ENCODE measurements around the gene BTBD10.

Gene BTBD10

DNA sequence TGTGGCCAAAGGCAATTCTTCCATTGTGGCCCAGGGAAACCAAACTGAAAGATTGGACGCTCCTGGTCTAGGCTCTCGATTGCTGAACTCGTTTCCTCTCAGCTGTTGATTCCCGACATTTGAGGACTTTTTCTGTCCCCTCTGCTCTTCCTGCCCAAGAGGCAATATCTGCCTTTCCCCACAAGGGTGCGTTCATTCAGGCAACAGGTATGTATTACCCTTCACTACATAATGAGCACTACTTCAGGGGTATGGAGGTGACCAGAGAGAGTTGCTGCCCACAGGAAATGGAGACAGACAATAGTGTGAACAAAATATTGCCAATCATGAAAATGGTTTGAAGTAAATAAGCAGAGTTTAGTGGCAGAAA, 24.6 kb upstream of the BTBD10 start:
- H3K27me3 ChIP-seq = no peaks in the 10 kb centered on the region
- intact Hi-C loops (cut with DNase I; ENCODE audit: low total_unique reads) = no loop called here
- no peak for DNase-seq
- no peaks in the 10 kb centered on the region for H3K9me3 ChIP-seq
- H3K36me3 ChIP-seq = no peaks in the 10 kb centered on the region
- H3K27ac ChIP-seq = no peak overlapping the region
- TF ChIP-seq CTCF (IDR thresholded peaks at IDR 0.05) = no peak
- peak overlapping the region in 1 of 2 donors; percentile 10 for H3K4me3 ChIP-seq
- no peaks in the 10 kb centered on the region for H3K4me1 ChIP-seq

DNA sequence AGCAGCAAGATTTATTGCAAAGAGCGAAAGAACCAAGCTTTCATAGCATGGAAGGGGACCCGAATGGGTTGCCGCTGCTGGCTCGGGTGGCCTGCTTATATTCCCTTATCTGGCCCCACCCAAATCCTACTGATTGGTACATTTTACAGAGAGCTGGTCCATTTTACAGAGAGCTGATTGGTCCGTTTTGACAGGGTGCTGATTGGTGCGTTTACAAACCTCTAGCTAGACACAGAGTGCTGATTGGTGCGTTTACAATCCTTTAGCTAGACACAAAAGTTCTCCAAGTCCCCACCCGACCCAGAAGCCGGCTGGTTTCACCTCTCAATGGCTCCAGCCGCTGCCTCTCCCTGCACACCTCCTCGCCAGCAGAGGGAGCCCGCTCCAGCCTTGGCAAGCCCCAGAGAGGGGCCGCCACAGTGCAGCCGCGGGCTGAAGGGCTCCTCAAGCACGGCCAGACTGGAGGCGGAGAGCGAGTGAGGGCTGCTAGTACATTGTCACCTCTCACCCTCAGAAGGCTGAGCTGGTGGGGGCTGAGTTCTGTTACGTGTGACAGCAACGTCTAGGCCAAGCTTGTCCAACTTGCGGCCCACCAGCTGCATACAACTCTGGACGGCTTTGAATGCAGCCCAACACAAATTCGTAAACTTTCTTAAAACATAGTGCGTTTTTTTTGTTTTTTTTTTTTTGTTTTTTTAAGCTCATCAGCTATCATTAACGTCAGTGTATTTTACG, 24.1 kb upstream of the BTBD10 start:
- intact Hi-C loops (cut with DNase I; ENCODE audit: low total_unique reads) = no loop called here
- no peak for DNase-seq
- no peaks in the 10 kb centered on the region for H3K9me3 ChIP-seq
- peak overlapping the region in 1 of 2 donors; percentile 10 for H3K4me3 ChIP-seq
- H3K27me3 ChIP-seq = no peaks in the 10 kb centered on the region
- H3K27ac ChIP-seq = no peak overlapping the region
- H3K4me1 ChIP-seq = no peaks in the 10 kb centered on the region
- TF ChIP-seq CTCF (IDR thresholded peaks at IDR 0.05) = no peak
- no peaks in the 10 kb centered on the region for H3K36me3 ChIP-seq

DNA sequence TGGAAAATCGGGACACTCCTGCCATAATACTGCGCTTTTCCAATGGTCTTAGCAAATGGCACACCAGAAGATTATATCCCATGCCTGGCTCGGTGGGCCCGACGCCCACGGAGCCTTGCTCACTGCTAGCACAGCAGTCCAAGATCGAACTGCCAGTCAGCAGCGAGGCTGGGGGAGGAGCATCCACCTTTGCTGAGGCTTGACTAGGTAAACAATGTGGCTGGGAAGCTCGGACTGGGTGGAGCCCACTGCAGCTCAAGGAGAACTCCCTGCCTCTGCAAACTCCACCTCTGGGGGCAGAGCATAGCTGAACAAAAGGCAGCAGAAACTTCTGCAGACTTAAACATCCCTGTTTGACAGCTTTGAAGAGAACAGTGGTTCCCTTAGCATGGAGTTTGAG, 17.2 kb upstream of the BTBD10 start:
- no peaks in the 10 kb centered on the region for H3K36me3 ChIP-seq
- no peaks in the 10 kb centered on the region for H3K9me3 ChIP-seq
- H3K27me3 ChIP-seq = no peaks in the 10 kb centered on the region
- DNase-seq = no peak
- intact Hi-C loops (cut with DNase I; ENCODE audit: low total_unique reads) = no loop called here
- TF ChIP-seq CTCF (IDR thresholded peaks at IDR 0.05) = no peak
- H3K27ac ChIP-seq = no peak overlapping the region
- no peak overlapping the region for H3K4me3 ChIP-seq
- no peaks in the 10 kb centered on the region for H3K4me1 ChIP-seq

DNA sequence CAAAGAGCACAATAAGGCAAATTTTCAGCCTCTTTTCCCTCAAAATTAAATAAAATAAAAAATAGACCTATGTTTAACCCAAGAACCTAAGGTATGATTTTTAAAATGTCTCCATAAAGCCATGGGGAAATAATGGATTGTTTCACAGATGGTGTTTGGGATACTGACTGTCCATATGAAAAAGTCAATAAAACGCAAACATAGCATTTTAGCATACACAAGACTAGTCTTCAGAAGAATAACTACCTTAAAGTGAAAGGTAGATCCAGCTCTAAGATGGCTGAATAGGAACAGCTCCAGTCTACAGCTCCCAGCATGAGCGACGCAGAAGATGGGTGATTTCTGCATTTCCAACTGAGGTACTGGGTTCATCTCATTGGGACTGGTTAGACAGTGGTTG, 16.7 kb upstream of the BTBD10 start:
- H3K36me3 ChIP-seq = no peaks in the 10 kb centered on the region
- intact Hi-C loops (cut with DNase I; ENCODE audit: low total_unique reads) = no loop called here
- no peak overlapping the region for H3K4me3 ChIP-seq
- no peak overlapping the region for H3K27ac ChIP-seq
- no peaks in the 10 kb centered on the region for H3K9me3 ChIP-seq
- H3K4me1 ChIP-seq = no peaks in the 10 kb centered on the region
- no peak for TF ChIP-seq CTCF (IDR thresholded peaks at IDR 0.05)
- no peaks in the 10 kb centered on the region for H3K27me3 ChIP-seq
- DNase-seq = no peak

- Histone ChIP-seq H3K9me3 (no peaks in the 10 kb centered on the region), H3K27ac (no peak overlapping the region), H3K4me1 (no peaks in the 10 kb centered on the region), H3K36me3 (no peaks in the 10 kb centered on the region), H3K4me3 (no peak overlapping the region), H3K27me3 (no peaks in the 10 kb centered on the region)
- no peak for TF ChIP-seq CTCF (IDR thresholded peaks at IDR 0.05)
- intact Hi-C loops (cut with DNase I; ENCODE audit: low total_unique reads) = no loop called here
- no peak for DNase-seq
These were observed 12.1 kb upstream of the BTBD10 start for GRCh38 chr11:13475091-13475490.
